DOHH2 (cell line): Measurements from ENCODE around the gene KBTBD13.

Source experiments
- H3F3A ChIP-seq: fragments of 200-600 bp; sonication (generic), shearing (Covaris generic); 2 replicates; pipeline ENCODE4 v1.6.0; 2016; ENCODE audit warnings: antibody characterized with exemption, mild to moderate bottlenecking; ENCODE audit not compliant: control insufficient read depth, insufficient read depth
- H3K27ac ChIP-seq: fragments of 200-600 bp; sonication (generic); 2 replicates; pipeline ENCODE4 v1.5.1; 2014; ENCODE audit warnings: low read depth, mild to moderate bottlenecking, low read length, moderate library complexity
- H3K27me3 ChIP-seq: fragments of 200-600 bp; sonication (generic); 2 replicates; pipeline ENCODE4 v1.6.1; 2014; ENCODE audit warnings: mild to moderate bottlenecking, low read length, mixed read lengths; ENCODE audit not compliant: control insufficient read depth
- H3K36me3 ChIP-seq: fragments of 200-600 bp; sonication (generic); 2 replicates; pipeline ENCODE4 v1.6.1; 2014; ENCODE audit warnings: mild to moderate bottlenecking, low read length, moderate library complexity, mixed read lengths; ENCODE audit not compliant: control insufficient read depth
- H3K4me1 ChIP-seq: fragments of 200-600 bp; sonication (generic); 2 replicates; pipeline ENCODE4 v1.6.1; 2014; ENCODE audit warnings: mild to moderate bottlenecking, low read length, mixed read lengths; ENCODE audit not compliant: control insufficient read depth
- H3K4me2 ChIP-seq: fragments of 200-600 bp; sonication (generic); 2 replicates; pipeline ENCODE4 v1.6.0; 2014; ENCODE audit warnings: mild to moderate bottlenecking, low read length, moderate library complexity
- H3K4me3 ChIP-seq: fragments of 200-600 bp; sonication (generic); 2 replicates; pipeline ENCODE4 v1.5.1; 2014; ENCODE audit warnings: mild to moderate bottlenecking, low read length, mixed read lengths
- H3K79me2 ChIP-seq: fragments of 200-600 bp; sonication (generic); 2 replicates; pipeline ENCODE4 v1.6.1; 2014; ENCODE audit warnings: mild to moderate bottlenecking, low read length, mixed read lengths; ENCODE audit not compliant: control insufficient read depth
- H3K9me2 ChIP-seq: fragments of 200-600 bp; sonication (generic); replicated peaks from 2 replicates; pipeline ENCODE4 v1.6.1; 2014; ENCODE audit warnings: mild to moderate bottlenecking, low read length, mixed read lengths; ENCODE audit not compliant: control insufficient read depth
- H3K9me3 ChIP-seq: fragments of 200-600 bp; sonication (generic); 2 replicates; pipeline ENCODE4 v1.6.1; 2014; ENCODE audit warnings: antibody characterized with exemption, low read length, mixed read lengths; ENCODE audit not compliant: control insufficient read depth, insufficient read depth
- H4K20me1 ChIP-seq: fragments of 200-600 bp; sonication (generic); 2 replicates; pipeline ENCODE4 v1.6.0; 2014; ENCODE audit warnings: low read depth, mild to moderate bottlenecking, antibody characterized with exemption, low read length, moderate library complexity; ENCODE audit not compliant: control insufficient read depth, insufficient read depth
- CTCF ChIP-seq: fragments of 200-600 bp; sonication (generic); IDR thresholded peaks from one replicate; pipeline ENCODE4 v1.5.1; 2014; ENCODE audit warnings: antibody characterized with exemption, mild to moderate bottlenecking, low read depth, low read length; ENCODE audit not compliant: poor library complexity, severe bottlenecking
- EZH2phosphoT487 ChIP-seq: fragments of 200-600 bp; sonication (generic); IDR thresholded peaks from 2 replicates; pipeline ENCODE4 v1.6.1; 2017; ENCODE audit warnings: borderline replicate concordance, mild to moderate bottlenecking, antibody characterized with exemption, low read length, moderate library complexity, mixed read lengths

Gene KBTBD13

GRCh38 chr15:65062061-65062460 is 14.5 kb upstream of the KBTBD13 start:
- peaks cover 16% of the 10 kb centered on the region for H3K27me3 ChIP-seq

GRCh38 chr15:65062726-65063125 is 13.8 kb upstream of the KBTBD13 start:
- TF ChIP-seq CTCF (no peak), EZH2phosphoT487 (no peak)
- no peaks in the 10 kb centered on the region for H3K36me3 ChIP-seq
- H3K4me3 ChIP-seq, result no peak overlapping the region
- no peaks in the 10 kb centered on the region for H3F3A ChIP-seq
- H3K79me2 ChIP-seq, result no peaks in the 10 kb centered on the region
- peaks cover 16% of the 10 kb centered on the region for H3K27me3 ChIP-seq
- H3K9me3 ChIP-seq, result no peaks in the 10 kb centered on the region
- H3K4me2 ChIP-seq, result no peak overlapping the region
- H3K4me1 ChIP-seq, result no peaks in the 10 kb centered on the region
- no peaks in the 10 kb centered on the region for H3K9me2 ChIP-seq
- H3K27ac ChIP-seq, result no peak overlapping the region
- no peaks in the 10 kb centered on the region for H4K20me1 ChIP-seq

More at GRCh38 chr15:65062061-65062460, 14.5 kb upstream of the KBTBD13 start:
- Histone ChIP-seq H3K9me3 (no peaks in the 10 kb centered on the region), H3K36me3 (no peaks in the 10 kb centered on the region), H4K20me1 (no peaks in the 10 kb centered on the region), H3K27ac (no peak overlapping the region), H3F3A (no peaks in the 10 kb centered on the region), H3K4me1 (no peaks in the 10 kb centered on the region), H3K9me2 (no peaks in the 10 kb centered on the region), H3K79me2 (no peaks in the 10 kb centered on the region), H3K4me2 (no peak overlapping the region), H3K4me3 (no peak overlapping the region)
- no peak for TF ChIP-seq CTCF
- TF ChIP-seq EZH2phosphoT487, result no peak

DNA sequence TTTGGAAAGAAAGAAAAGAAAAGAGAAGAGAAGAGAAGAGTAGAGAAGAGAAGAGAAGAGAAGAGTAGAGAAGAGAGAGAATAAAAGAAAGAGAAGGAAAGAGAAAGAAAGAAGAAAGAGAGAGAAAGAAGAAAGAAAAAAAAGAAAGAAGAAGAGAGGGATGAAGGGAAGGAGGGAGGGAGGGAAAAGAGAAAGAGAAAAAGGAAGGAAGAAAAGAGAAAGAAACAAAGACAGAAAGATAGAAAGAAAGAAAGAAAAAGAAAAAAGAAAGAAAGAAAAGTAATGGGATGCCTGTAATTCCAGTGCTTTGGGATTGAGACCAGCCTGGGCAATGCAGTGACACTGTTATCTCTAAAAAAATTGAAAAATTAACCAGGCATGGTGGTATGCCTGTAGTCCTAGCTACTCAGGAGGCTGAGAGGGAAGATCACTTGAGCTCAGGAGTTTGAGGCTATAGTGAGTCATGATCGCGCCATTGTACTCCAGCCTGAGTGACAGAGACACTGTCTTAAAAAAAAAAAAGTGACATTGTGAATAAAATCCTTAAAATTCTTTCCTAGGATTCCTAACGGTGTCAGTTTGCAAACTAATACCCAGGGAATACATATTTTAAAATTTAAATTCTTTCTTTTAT is 10.4 kb upstream of the KBTBD13 start:
- Histone ChIP-seq H3K9me3 (no peaks in the 10 kb centered on the region), H3K27ac (no peak overlapping the region), H3K4me3 (no peak overlapping the region), H4K20me1 (no peaks in the 10 kb centered on the region), H3K27me3 (peaks cover 16% of the 10 kb centered on the region), H3K4me2 (no peak overlapping the region), H3K79me2 (no peaks in the 10 kb centered on the region), H3K36me3 (no peaks in the 10 kb centered on the region), H3K4me1 (no peaks in the 10 kb centered on the region), H3K9me2 (no peaks in the 10 kb centered on the region), H3F3A (no peaks in the 10 kb centered on the region)
- TF ChIP-seq EZH2phosphoT487, result no peak
- no peak for TF ChIP-seq CTCF
